ENCODE measurements around the gene MRPL37.
"Not testable (repeated sequence)": the region's sequence is repeated elsewhere in the genome, so short reads cannot be mapped to it uniquely, and the experiment has no call there.

The MRPL37 gene

DNA sequence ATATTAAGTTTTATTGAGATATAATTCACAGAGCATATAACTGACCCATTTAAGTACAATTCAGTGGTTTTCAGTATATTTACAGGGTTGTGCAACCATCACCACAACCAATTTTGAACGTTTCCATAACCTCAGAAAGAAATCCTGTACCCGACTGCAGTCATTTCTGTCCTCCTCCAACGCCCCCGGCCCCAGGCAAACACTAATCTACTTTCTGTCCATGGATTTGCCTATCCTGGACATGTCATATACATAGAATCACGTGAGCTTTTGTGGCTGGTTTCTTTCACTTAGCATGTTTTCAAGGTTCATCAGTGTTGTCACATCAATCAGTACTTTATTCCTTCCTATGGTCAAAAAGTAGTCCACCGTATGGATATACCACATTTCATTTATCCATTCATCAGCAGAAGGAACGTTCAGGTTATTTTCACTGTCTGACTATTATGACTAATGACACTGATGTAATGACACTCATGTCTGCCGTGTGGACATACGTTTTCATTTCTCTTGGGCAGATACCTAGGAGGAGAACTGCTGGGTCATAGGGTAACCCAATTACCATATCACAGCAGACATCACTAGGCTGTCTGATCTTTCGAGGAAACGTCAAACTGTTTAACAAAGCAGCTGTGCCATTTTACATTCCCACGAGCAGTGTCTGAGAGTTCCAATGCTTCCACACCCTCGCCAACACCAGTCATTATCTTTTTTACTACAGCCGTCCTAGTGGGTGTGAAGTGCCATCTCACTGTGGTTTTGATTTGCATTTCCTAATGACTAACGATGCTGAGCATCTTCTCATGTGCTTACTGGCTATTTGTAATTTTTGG is 30.8 kb downstream of the MRPL37 start:
- Mint-ChIP-seq H3K4me1 (ENCODE audit: low read depth) (peaks cover 33% of the 10 kb centered on the region), H3K4me3 (peak overlapping the region; percentile 69), H3K9me3 (no peaks in the 10 kb centered on the region), H3K36me3 (ENCODE audit: low read depth) (peaks cover 22% of the 10 kb centered on the region), H3K27me3 (ENCODE audit: low read depth) (no peaks in the 10 kb centered on the region), H3K27ac (peak overlapping the region; percentile 52)
- DNase-seq (ENCODE audit: low spot score) = peak; percentile 79

DNA sequence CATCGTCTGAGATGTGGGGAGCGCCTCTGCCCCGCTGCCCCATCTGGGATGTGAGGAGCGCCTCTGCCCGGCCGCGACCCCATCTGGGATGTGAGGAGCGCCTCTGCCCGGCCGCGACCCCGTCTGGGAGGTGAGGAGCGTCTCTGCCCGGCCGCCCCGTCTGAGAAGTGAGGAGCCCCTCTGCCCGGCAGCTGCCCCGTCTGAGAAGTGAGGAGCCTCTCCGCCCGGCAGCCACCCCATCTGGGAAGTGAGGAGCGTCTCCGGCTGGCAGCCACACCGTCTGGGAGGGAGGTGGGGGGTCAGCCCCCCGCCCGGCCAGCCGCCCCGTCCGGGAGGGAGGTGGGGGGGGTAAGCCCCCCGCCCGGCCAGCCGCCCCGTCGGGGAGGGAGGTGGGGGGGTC is 33.2 kb downstream of the MRPL37 start:
- not testable (repeated sequence) for DNase-seq (ENCODE audit: low spot score); H3K4me3 Mint-ChIP-seq; H3K27me3 Mint-ChIP-seq (ENCODE audit: low read depth); H3K27ac Mint-ChIP-seq; H3K9me3 Mint-ChIP-seq
- Mint-ChIP-seq H3K4me1 (ENCODE audit: low read depth) (peaks cover 26% of the 10 kb centered on the region), H3K36me3 (ENCODE audit: low read depth) (peaks cover 31% of the 10 kb centered on the region)

DNA sequence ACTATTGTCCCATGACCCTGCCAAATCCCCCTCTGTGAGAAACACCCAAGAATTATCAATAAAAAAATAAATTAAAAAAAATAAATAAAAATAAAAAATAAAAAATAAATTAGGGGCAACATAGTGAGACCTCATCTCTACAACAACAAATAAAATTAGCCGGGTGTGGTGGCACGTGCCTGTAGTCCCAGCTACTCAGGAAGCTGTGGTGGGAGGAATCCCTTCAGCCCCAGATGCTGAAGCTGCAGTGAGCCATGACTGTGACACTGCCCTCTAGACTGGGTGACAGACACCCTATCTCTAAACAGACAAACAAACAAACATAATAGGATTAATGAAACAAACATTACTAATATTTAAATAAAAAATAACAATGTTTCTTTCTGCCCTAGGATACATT is 34.3 kb downstream of the MRPL37 start:
- H3K4me1 Mint-ChIP-seq (ENCODE audit: low read depth) = peaks cover 21% of the 10 kb centered on the region
- no peaks in the 10 kb centered on the region for H3K27me3 Mint-ChIP-seq (ENCODE audit: low read depth)
- H3K36me3 Mint-ChIP-seq (ENCODE audit: low read depth) = peaks cover 34% of the 10 kb centered on the region
- H3K4me3 Mint-ChIP-seq = no peak overlapping the region
- no peak for DNase-seq (ENCODE audit: low spot score)
- H3K27ac Mint-ChIP-seq = no peak overlapping the region
- H3K9me3 Mint-ChIP-seq = no peaks in the 10 kb centered on the region

DNA sequence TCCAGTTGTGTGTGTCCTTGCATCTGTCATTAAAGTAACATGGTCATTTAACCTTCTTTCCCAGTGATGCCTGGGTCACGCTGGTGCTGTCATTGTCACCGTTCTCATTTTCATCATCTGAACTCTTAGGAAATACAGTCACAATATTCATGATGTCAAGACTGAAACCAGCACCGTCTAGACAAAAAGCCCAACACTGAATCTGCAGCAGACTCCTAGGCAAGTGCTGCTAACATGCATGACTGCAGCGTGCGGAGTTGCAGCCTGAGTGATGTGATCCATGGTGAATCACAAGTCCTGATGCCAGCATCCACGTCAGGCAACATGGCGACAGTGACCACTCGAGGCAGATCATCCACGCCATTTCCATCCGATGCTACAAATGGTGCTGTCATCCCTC is 37.6 kb downstream of the MRPL37 start:
- Mint-ChIP-seq H3K9me3 (no peaks in the 10 kb centered on the region), H3K27me3 (ENCODE audit: low read depth) (no peaks in the 10 kb centered on the region), H3K4me1 (ENCODE audit: low read depth) (peaks cover 4% of the 10 kb centered on the region), H3K4me3 (no peak overlapping the region), H3K36me3 (ENCODE audit: low read depth) (peaks cover 23% of the 10 kb centered on the region), H3K27ac (no peak overlapping the region)
- DNase-seq (ENCODE audit: low spot score) = no peak

DNA sequence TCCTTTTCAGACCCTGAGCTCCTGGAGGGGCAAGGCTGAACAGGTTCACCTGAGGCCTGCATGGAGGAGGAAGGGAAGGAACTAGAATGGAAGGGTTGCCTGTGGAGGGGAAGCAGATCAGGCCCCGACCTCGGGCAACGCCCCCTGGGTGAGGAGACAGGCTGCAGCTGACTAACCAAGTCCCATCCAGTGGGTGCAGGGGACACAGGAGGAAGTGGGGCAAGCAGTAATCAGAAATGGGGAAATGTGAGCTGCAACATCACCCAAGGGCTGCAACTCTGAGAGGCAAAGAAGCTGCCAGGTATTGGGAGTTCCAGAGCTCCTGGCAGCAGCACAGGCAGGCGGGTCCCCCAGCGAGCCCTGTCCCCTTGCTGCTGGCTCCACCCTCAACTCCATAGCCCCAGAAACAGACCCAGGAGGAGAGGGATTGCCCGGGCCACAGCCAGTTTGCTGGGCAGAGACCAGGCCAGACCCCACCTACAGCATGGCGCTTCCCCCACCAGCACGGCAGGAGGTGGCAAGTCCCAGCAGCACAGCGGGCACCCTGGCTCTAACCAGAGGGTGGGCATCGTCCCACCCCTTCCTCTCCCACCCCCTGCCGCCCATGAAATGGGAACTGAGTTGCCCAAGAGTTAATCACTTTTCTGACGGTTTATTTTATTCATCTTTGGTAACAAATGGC is 38.5 kb downstream of the MRPL37 start:
- peaks cover 27% of the 10 kb centered on the region for H3K36me3 Mint-ChIP-seq (ENCODE audit: low read depth)

DNA sequence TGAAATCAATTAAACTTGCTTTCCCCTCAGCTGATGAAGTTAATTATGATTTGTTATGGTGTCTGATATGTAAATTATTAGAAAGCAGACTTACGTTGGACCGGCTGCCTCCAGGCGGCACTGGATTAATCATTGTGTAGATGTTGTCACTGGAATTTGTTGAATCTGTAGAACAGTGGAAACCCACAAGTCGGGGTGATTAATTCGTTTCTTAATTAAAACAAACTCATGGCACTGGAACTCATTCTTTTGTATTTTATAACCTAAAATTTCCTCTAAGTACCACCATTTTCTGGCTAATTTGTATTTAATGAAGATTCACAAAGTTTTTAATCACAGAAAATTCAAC is 39.0 kb downstream of the MRPL37 start:
- H3K27me3 Mint-ChIP-seq (ENCODE audit: low read depth) = no peaks in the 10 kb centered on the region
- no peak overlapping the region for H3K4me3 Mint-ChIP-seq
- no peak for DNase-seq (ENCODE audit: low spot score)
- H3K9me3 Mint-ChIP-seq = no peaks in the 10 kb centered on the region
- H3K36me3 Mint-ChIP-seq (ENCODE audit: low read depth) = peaks cover 27% of the 10 kb centered on the region
- no peak overlapping the region for H3K27ac Mint-ChIP-seq
- peaks cover 4% of the 10 kb centered on the region for H3K4me1 Mint-ChIP-seq (ENCODE audit: low read depth)

More for the DNA sequence above, 38.5 kb downstream of the MRPL37 start:
- Mint-ChIP-seq H3K9me3 (no peaks in the 10 kb centered on the region), H3K4me3 (no peak overlapping the region), H3K27ac (peak overlapping the region; percentile 57), H3K27me3 (ENCODE audit: low read depth) (no peaks in the 10 kb centered on the region), H3K4me1 (ENCODE audit: low read depth) (peaks cover 4% of the 10 kb centered on the region)
- no peak for DNase-seq (ENCODE audit: low spot score)

DNA sequence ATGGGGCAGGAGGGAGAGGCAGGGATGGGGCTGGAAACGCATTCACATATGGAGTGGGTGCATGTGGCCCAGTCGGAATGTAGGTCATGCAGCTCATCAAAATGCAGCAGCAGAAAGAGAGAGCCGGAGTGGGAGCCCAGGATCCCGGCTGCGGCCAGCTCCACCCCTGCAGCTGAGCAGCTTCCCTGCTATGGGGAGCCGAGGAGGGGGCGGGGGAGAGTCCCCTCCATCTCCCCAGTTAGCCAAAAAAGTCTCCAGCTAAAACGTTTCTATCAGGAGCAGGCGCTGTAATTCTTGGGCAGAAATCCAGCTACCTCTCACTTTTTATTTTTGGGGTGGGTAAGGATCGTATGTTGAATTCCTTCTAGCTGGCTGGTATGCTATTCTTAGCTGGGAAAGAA is 39.7 kb downstream of the MRPL37 start:
- no peak overlapping the region for H3K4me3 Mint-ChIP-seq
- no peaks in the 10 kb centered on the region for H3K9me3 Mint-ChIP-seq
- peaks cover 2% of the 10 kb centered on the region for H3K4me1 Mint-ChIP-seq (ENCODE audit: low read depth)
- no peak overlapping the region for H3K27ac Mint-ChIP-seq
- H3K27me3 Mint-ChIP-seq (ENCODE audit: low read depth) = no peaks in the 10 kb centered on the region
- H3K36me3 Mint-ChIP-seq (ENCODE audit: low read depth) = peaks cover 23% of the 10 kb centered on the region
- DNase-seq (ENCODE audit: low spot score) = no peak

DNA sequence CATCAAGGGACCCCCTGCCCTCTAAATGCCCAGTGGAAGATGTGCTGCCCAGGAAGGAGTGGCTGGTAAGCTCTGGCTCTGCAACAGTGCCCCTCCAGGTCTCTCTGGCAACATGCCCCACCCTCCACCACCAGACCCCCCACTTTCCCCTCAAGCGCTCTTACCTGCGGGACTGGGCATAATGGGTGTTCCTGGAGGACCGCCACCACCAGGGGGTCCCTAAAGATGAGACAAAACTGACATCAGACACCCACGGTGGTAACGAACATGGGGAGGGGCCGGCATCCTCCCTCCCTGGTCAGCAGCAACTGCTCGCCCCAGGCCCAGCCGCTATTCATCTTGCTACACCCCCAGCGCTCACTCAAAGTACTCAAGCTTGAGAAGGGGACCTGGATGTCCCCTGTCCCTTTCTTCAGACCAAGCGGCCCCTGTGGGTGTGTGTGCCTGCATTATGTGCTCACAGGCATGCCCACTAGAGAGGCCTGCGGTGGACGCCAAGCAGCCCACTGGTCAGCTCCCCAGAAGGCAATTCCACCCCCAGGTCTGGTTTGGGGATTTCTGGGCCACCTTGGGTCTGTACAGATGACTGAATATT is 40.9 kb downstream of the MRPL37 start:
- no peaks in the 10 kb centered on the region for H3K4me1 Mint-ChIP-seq (ENCODE audit: low read depth)
- no peaks in the 10 kb centered on the region for H3K9me3 Mint-ChIP-seq
- H3K4me3 Mint-ChIP-seq = no peak overlapping the region
- no peak for DNase-seq (ENCODE audit: low spot score)
- H3K27me3 Mint-ChIP-seq (ENCODE audit: low read depth) = no peaks in the 10 kb centered on the region
- no peak overlapping the region for H3K27ac Mint-ChIP-seq
- H3K36me3 Mint-ChIP-seq (ENCODE audit: low read depth) = peaks cover 21% of the 10 kb centered on the region

DNA sequence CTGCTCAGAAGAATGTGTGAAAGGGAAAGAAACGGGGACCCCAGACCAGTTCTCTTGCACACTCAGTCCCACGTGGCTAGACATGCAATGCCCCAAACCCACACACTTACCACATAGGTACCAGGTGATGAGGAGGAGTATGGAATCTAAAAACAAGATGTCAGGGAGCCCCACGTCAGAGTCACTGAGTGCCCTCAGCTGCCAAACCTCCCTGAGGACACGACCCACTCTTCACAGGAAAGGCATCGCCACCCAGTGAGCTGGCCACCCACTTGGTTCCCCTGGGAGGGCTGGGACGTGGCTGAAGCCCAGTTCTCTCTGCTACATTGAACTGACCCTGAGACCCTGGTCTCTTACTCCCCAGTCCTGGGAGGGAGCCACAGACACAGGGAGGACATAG is 41.4 kb downstream of the MRPL37 start:
- Mint-ChIP-seq H3K9me3 (no peaks in the 10 kb centered on the region), H3K36me3 (ENCODE audit: low read depth) (peaks cover 21% of the 10 kb centered on the region), H3K4me3 (no peak overlapping the region), H3K27ac (no peak overlapping the region), H3K4me1 (ENCODE audit: low read depth) (no peaks in the 10 kb centered on the region), H3K27me3 (ENCODE audit: low read depth) (no peaks in the 10 kb centered on the region)
- no peak for DNase-seq (ENCODE audit: low spot score)

DNA sequence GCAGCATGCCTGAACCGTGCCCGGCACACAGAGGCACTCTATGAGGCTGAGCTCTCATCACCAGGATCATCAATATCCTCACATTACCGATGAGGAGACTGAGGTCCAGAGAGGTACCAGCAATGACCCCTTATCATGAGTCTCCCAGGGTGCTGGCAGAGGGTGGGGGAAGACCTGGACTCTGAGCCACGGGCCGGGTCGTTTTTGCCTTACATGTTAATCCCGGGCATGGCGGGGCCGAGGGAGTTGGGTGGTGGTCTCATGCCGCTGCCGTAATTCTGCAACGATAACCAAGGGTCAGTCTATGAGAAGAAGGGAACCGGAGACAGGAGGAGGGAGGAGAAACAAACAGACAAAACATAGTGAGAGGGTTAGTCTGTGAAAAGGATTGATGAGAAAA is 43.1 kb downstream of the MRPL37 start:
- Mint-ChIP-seq H3K9me3 (no peaks in the 10 kb centered on the region), H3K36me3 (ENCODE audit: low read depth) (peaks cover 9% of the 10 kb centered on the region), H3K4me1 (ENCODE audit: low read depth) (no peaks in the 10 kb centered on the region), H3K4me3 (no peak overlapping the region), H3K27me3 (ENCODE audit: low read depth) (no peaks in the 10 kb centered on the region), H3K27ac (no peak overlapping the region)
- DNase-seq (ENCODE audit: low spot score) = no peak

DNA sequence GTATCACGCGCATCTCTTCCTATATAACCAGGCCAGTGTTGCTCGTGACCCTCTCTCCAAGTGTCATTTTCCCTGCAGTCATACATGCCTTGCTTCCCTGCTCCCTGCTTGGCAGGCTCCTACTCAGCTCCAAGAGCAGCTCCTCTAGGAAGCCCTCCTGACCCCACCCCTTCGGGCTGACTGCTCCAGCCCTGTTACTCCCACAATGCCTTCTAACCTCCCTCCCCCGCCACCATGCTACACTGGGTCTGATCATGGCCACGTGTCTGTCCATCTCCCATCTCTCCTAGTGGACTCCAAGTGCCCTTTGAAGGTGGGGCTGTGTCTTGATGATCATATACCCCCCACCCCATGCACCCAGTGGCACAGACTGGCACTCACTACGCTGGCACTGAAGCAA is 44.7 kb downstream of the MRPL37 start:
- H3K27ac Mint-ChIP-seq = no peak overlapping the region
- H3K4me3 Mint-ChIP-seq = no peak overlapping the region
- H3K27me3 Mint-ChIP-seq (ENCODE audit: low read depth) = no peaks in the 10 kb centered on the region
- H3K36me3 Mint-ChIP-seq (ENCODE audit: low read depth) = peaks cover 7% of the 10 kb centered on the region
- no peak for DNase-seq (ENCODE audit: low spot score)
- no peaks in the 10 kb centered on the region for H3K4me1 Mint-ChIP-seq (ENCODE audit: low read depth)
- H3K9me3 Mint-ChIP-seq = no peaks in the 10 kb centered on the region

DNA sequence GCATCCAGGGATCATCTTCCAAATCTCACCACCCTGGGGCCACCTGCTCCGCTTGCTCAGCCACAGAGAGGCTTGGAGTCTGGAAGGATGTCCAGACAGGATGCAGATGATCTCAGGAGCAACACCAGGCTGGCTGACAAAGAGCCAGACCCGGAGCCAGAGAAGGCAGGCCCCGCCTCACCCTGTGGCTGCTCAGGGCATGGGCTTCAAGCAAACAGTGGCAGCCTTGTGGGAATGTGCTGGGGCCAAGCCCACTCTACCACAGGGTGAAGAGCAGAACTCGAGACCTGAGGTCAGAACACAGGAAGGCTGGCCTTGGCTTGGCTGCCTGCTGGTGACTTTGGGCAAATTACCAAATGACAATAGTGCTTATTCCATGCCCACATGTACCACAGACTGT is 45.5 kb downstream of the MRPL37 start:
- no peaks in the 10 kb centered on the region for H3K27me3 Mint-ChIP-seq (ENCODE audit: low read depth)
- no peak overlapping the region for H3K27ac Mint-ChIP-seq
- no peak overlapping the region for H3K4me3 Mint-ChIP-seq
- no peaks in the 10 kb centered on the region for H3K4me1 Mint-ChIP-seq (ENCODE audit: low read depth)
- peaks cover 7% of the 10 kb centered on the region for H3K36me3 Mint-ChIP-seq (ENCODE audit: low read depth)
- DNase-seq (ENCODE audit: low spot score) = no peak
- no peaks in the 10 kb centered on the region for H3K9me3 Mint-ChIP-seq

DNA sequence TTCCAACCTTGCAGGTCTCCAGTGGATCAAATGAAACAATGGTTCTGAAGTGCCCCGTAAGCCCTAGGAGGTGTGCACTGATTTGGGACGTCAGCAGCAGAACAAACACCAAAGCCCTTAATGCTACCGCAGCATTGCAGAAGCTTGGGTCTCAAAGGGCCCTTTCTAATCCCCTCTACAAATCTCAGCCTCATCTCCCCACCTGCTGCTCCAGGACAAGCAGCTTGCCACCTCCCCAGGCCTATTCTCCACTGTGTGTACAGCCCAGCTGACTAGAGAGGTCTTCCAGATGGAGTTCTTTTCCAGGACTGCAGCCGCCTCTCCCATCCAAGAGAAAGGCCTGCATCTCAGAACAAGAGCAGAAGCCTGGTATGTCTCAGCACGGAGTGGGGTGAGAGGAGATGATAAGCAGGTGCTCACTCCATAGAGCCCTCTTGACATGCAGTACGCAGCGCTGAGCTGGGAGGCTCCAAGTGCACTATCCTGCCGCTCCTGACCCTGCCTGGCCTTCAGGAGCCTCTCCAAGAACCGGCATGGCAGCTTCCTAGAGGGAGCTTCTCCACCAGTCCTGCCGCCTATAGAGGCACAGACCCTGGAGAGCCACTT is 46.3 kb downstream of the MRPL37 start:
- Mint-ChIP-seq H3K4me3 (no peak overlapping the region), H3K27ac (peak overlapping the region; percentile 63), H3K4me1 (ENCODE audit: low read depth) (no peaks in the 10 kb centered on the region), H3K9me3 (no peaks in the 10 kb centered on the region), H3K36me3 (ENCODE audit: low read depth) (peaks cover 7% of the 10 kb centered on the region), H3K27me3 (ENCODE audit: low read depth) (no peaks in the 10 kb centered on the region)
- no peak for DNase-seq (ENCODE audit: low spot score)

DNA sequence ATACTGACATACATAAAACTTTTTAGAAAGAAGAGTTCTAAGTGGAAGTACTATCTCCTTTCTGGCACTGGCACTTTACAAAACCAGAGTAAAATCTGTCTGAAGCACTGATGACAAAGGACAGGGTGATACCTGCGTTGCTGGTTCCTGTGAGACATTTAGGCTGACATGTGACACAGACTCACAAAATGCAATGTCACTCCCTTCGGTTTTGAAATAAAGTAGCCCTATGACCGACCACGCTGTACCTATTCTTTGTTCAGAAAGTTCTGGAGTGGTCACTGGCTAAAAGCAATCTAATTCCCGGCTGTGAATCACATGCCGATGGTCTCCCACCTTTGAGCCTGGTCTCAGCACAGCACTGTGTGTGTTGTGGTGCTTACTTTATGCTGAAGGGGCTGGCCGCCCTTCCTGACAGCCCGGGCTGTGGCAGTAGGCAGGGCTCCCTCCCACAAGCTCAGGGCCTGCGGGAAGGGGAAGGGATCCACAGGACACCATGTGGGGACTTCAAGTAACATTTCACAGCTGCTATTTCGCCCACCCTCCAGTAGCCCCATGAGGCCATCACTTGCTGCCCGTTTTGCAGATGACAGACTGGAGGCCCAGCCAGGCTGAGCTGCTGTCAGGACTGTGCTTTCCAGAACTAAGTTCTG is 48.0 kb downstream of the MRPL37 start:
- H3K27ac Mint-ChIP-seq = no peak overlapping the region
- H3K27me3 Mint-ChIP-seq (ENCODE audit: low read depth) = no peaks in the 10 kb centered on the region
- H3K9me3 Mint-ChIP-seq = no peaks in the 10 kb centered on the region
- H3K4me1 Mint-ChIP-seq (ENCODE audit: low read depth) = no peaks in the 10 kb centered on the region
- no peak for DNase-seq (ENCODE audit: low spot score)
- H3K4me3 Mint-ChIP-seq = no peak overlapping the region
- peaks cover 3% of the 10 kb centered on the region for H3K36me3 Mint-ChIP-seq (ENCODE audit: low read depth)

Data from T-helper 2 cell treated with Interferon-gamma antibody and Interleukin-4, amounts not matched to agents 5 μg/mL and 100 μg/mL, for 36 hours (primary cell).